NCI-H2081 (cell line): Measurements from ENCODE around the gene LRSAM1.

Experiments
- DNase-seq, 2 experiments: peaks; one replicate each; lab custom pipeline; 2025; lab: John Stamatoyannopoulos, UW

LRSAM1 gene

DNA sequence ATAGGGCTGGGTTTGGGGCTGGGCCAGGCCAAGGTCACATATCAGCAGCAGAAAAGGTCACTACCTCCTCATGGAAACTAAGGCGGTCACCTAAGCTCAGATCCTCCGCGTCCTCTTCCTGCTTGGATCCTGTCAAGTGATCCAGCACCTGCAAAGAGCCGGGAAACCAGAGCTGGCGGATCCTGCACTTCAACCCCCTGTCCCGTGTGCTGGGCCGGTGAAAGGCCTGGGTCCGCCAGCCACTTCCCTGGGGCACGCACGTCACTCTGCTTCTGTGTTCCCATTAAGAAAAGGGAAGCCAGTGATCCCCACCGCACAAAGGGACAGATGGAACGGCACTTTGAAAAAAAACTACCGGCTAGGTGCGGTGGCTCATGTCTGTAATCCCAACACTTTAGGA lies 99.4 kb downstream of the LRSAM1 start:
- no peak for DNase-seq
